H1 (cell line): Measurements from ENCODE around the gene ZNF536. TPM values are rescaled to one million over a fixed set of nuclear protein-coding genes. Genes with fewer than 3 reads are reported as not detected.

ENCODE experiments used
- CHD1 ChIP-seq: IDR thresholded peaks from 2 replicates; pipeline ENCODE4 v1.6.1; 2012; ENCODE audit warnings: low read depth, low read length, improper control_type of control experiment
- HDAC6 ChIP-seq: IDR thresholded peaks from one replicate; pipeline ENCODE4 v1.7.1; 2012; ENCODE audit warnings: low read depth, mild to moderate bottlenecking, inconsistent platforms, low read length, moderate library complexity
- KDM1A ChIP-seq: fragments of 200-600, 300-600 bp; sonication (generic); IDR thresholded peaks from 2 replicates; pipeline ENCODE4 v1.7.1; 2016; ENCODE audit warnings: mild to moderate bottlenecking, low read length, borderline replicate concordance
- TAF1 ChIP-seq: IDR thresholded peaks from 2 replicates; pipeline ENCODE4 v1.6.1; 2011; ENCODE audit warnings: mild to moderate bottlenecking, low read depth, low read length
- TEAD4 ChIP-seq: IDR thresholded peaks from 2 replicates; pipeline ENCODE4 v1.6.1; 2012; ENCODE audit warnings: low read depth, low read length, inconsistent platforms, mixed read lengths
- YY1 ChIP-seq: IDR thresholded peaks from 2 replicates; pipeline ENCODE4 v1.6.1; 2011; ENCODE audit warnings: low read depth, mild to moderate bottlenecking, low read length
- polyA plus RNA-seq, 7 experiments: library from polyadenylated mRNA; depleted of rRNA in 3 of 7; stranded (reverse) in 5 of 7; unstranded in 2 of 7; fragments of >200 nt in 5 of 7; fragments of 200-250 nt in 2 of 7; gene quantifications; 1 replicate in 5 of 7; 2 replicates in 1 of 7; 4 replicates in 1 of 7; pipeline versions ENCODE4 v1.2.1 to v1.2.3, GENCODE V29; 2011 to 2013; ENCODE audit warnings: missing spikeins in 2 of 7, mixed read lengths in 2 of 7
- total RNA-seq: library from RNA; stranded (reverse); fragmentation: NEBNext Ultra II Directional; extraction: Animal tissue kit (Norgen Biotek cat#: 25700); gene quantifications from 2 replicates; pipeline ENCODE4 v1.2.1, GENCODE V29; 2021
- TF ChIP-seq, protein P1 (sequence below): fragments of 300-600 bp; sonication (generic); IDR thresholded peaks from 2 replicates; pipeline ENCODE4 v1.7.1; 2012; ENCODE audit warnings: low read length, moderate library complexity, mild to moderate bottlenecking, inconsistent platforms; ENCODE audit not compliant: insufficient replicate concordance

ZNF536 gene
- total and polyA plus RNA-seq, 2 of the 8 experiments (the other 6 are each of a cell fraction or from before 2014, with no cell fraction given), result 0.09 to 0.11 TPM

DNA sequence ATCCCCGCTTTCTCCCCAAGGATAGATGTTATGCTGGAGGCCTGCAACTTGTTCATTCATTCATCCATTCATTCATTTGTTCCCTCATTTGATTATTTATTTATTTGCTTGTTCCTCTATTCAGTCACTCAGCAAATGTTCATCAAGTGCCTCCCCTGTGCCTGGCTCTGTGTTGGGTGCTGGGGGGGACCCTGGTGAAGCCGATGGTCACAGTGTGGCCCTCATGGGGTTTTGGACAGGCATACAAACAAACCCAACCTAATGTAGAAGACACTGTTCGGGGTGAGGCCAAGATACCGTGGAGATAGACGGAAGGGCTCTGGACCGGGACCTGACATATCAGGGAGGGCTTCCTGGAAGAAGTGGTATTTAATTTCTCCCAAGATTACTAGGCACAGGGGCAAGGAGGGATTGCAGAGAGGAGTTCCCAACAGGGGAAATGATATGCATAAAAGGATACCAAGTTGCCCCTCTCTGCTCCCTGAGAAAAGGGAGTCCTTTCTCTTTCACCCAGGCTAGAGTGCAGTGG is 58.1 kb downstream of the ZNF536 start (continued):
- TF ChIP-seq, protein P1, sequence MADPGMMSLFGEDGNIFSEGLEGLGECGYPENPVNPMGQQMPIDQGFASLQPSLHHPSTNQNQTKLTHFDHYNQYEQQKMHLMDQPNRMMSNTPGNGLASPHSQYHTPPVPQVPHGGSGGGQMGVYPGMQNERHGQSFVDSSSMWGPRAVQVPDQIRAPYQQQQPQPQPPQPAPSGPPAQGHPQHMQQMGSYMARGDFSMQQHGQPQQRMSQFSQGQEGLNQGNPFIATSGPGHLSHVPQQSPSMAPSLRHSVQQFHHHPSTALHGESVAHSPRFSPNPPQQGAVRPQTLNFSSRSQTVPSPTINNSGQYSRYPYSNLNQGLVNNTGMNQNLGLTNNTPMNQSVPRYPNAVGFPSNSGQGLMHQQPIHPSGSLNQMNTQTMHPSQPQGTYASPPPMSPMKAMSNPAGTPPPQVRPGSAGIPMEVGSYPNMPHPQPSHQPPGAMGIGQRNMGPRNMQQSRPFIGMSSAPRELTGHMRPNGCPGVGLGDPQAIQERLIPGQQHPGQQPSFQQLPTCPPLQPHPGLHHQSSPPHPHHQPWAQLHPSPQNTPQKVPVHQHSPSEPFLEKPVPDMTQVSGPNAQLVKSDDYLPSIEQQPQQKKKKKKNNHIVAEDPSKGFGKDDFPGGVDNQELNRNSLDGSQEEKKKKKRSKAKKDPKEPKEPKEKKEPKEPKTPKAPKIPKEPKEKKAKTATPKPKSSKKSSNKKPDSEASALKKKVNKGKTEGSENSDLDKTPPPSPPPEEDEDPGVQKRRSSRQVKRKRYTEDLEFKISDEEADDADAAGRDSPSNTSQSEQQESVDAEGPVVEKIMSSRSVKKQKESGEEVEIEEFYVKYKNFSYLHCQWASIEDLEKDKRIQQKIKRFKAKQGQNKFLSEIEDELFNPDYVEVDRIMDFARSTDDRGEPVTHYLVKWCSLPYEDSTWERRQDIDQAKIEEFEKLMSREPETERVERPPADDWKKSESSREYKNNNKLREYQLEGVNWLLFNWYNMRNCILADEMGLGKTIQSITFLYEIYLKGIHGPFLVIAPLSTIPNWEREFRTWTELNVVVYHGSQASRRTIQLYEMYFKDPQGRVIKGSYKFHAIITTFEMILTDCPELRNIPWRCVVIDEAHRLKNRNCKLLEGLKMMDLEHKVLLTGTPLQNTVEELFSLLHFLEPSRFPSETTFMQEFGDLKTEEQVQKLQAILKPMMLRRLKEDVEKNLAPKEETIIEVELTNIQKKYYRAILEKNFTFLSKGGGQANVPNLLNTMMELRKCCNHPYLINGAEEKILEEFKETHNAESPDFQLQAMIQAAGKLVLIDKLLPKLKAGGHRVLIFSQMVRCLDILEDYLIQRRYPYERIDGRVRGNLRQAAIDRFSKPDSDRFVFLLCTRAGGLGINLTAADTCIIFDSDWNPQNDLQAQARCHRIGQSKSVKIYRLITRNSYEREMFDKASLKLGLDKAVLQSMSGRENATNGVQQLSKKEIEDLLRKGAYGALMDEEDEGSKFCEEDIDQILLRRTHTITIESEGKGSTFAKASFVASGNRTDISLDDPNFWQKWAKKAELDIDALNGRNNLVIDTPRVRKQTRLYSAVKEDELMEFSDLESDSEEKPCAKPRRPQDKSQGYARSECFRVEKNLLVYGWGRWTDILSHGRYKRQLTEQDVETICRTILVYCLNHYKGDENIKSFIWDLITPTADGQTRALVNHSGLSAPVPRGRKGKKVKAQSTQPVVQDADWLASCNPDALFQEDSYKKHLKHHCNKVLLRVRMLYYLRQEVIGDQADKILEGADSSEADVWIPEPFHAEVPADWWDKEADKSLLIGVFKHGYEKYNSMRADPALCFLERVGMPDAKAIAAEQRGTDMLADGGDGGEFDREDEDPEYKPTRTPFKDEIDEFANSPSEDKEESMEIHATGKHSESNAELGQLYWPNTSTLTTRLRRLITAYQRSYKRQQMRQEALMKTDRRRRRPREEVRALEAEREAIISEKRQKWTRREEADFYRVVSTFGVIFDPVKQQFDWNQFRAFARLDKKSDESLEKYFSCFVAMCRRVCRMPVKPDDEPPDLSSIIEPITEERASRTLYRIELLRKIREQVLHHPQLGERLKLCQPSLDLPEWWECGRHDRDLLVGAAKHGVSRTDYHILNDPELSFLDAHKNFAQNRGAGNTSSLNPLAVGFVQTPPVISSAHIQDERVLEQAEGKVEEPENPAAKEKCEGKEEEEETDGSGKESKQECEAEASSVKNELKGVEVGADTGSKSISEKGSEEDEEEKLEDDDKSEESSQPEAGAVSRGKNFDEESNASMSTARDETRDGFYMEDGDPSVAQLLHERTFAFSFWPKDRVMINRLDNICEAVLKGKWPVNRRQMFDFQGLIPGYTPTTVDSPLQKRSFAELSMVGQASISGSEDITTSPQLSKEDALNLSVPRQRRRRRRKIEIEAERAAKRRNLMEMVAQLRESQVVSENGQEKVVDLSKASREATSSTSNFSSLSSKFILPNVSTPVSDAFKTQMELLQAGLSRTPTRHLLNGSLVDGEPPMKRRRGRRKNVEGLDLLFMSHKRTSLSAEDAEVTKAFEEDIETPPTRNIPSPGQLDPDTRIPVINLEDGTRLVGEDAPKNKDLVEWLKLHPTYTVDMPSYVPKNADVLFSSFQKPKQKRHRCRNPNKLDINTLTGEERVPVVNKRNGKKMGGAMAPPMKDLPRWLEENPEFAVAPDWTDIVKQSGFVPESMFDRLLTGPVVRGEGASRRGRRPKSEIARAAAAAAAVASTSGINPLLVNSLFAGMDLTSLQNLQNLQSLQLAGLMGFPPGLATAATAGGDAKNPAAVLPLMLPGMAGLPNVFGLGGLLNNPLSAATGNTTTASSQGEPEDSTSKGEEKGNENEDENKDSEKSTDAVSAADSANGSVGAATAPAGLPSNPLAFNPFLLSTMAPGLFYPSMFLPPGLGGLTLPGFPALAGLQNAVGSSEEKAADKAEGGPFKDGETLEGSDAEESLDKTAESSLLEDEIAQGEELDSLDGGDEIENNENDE, result no peak
- TF ChIP-seq YY1 (no peak), TAF1 (no peak), HDAC6 (no peak), CHD1 (no peak), KDM1A (no peak), TEAD4 (no peak)
